NCI-H1105 treated with DMSO at 0.1 percent for 48 hours (cell line): Measurements from ENCODE around the gene FAM209B.
"Not testable (repeated sequence)": the region's sequence is repeated elsewhere in the genome, so short reads cannot be mapped to it uniquely, and the experiment has no call there.

Experiments used
- DNase-seq: peaks from one replicate; lab custom pipeline; 2025; lab: John Stamatoyannopoulos, UW

FAM209B gene, protein sequence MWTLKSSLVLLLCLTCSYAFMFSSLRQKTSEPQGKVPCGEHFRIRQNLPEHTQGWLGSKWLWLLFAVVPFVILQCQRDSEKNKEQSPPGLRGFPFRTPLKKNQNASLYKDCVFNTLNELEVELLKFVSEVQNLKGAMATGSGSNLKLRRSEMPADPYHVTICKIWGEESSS

GRCh38 chr20:56532946-56533345, at the start of gene FAM209B:
TSS of gene FAM209B (plus strand) at chr20:56533246. CDS start at chr20:56533342, 96 bp downstream.
- not testable (repeated sequence) for DNase-seq

- DNase-seq = no peak
These were observed 49.1 kb upstream of the FAM209B start for GRCh38 chr20:56483970-56484369.

DNA sequence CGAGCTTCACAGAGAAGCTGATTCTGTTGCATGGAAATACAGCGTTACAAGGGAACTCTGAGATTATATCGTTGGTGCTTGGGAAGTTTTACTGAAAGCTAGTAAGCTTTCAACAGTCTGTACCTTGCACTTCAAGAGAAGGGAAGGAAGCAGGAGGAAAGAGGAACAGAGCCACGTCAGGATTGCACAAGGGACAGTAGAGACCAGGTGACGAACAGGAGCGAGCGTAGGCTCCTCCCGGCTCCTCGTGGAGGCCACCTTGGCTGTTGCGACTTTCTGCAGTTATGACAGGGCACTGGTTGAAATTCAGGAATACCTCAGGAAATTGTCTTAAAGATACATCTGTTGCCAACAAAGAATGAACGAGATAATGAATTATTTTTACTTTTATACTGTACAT, 45.8 kb upstream of the FAM209B start:
- DNase-seq = no peak

DNA sequence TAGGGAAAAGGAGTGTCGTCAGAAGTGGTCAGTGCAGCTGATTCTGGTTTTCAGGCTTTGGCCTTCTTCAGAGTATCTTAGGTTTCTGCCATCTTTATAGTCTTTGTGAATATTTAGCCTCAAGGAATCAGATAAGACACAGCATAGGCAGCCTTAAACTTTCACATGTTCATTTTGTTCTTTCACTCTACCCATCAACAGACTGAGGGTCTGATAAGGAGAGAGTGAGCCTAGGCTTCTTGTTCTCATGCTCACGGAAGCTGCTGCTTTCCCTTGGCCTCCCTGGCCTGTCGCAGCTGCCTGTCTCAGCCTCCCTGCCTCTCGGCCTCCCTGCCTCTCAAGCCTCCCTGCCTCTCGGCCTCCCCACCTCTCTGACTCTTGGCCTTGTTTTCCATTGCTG, 44.5 kb upstream of the FAM209B start:
- DNase-seq = no peak

DNA sequence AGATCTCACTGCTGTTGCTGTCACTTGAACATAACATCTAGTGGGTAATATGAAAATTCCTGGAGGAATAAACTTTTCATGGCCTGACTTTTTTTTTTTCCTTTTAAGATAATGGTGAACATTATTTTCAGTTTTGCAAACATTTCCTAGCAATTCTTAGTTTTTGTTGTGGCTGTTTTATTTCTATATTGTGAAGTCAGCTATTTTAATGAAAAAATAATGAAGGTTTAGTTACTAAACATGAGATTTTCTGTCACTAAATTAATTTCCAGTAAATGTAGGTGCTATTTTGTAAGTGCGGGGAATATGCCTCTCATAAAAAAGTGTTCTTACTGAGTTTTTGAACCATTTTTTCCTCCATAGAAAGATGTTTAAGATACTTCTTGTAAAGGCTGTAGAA, 31.9 kb upstream of the FAM209B start:
- DNase-seq = no peak

DNA sequence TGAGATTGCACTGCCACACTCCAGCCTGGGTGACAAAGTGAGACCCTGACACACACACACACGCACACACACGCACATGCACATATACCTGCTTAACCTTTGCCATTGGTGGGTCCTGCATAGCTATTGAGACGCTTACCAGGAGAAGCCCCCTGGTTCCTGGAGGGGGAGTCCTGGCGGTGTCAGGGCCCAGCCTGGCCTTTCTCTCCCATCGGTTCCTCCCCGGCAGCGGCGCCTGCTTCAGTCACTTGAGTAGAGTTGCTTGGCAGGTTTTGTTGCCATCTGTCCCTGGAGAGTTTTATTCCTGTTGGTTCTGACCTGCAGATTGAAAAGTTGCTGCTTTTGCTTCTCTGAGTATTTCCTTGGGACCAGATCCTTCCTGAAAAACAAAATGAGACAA, 29.1 kb upstream of the FAM209B start:
- no peak for DNase-seq

DNA sequence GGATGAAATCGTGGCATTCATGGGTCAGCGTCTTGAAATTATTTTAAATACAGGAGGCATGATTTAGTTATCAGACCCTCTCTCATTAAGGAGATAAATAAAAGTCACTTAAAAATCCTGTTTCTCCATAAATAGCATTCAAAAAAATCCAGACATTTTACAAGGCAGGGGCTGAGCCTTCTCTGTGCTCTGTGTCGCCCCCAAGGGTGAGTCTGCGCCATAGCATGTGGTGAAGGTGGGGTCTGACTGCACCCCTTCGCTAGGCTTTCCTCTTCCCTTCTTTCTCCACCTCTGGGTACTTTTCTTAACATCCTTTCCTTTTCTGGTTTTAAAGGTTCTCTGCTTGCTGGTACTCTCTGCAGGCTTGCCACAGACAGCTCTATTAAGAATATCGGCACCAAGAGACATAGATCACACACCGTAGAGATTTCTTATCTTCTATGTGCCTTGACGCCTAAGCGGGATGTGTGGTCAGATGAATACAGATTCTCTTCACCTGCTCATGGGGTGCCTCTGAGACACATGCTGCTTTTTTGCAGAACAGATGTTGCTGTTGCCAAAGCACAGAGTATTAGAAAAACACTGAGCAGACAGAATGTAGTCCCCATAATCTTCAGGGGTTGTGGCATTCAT, 28.6 kb upstream of the FAM209B start:
- no peak for DNase-seq

GRCh38 chr20:56506103-56506502, 26.9 kb upstream of the FAM209B start:
- DNase-seq = no peak

GRCh38 chr20:56511926-56512325, 21.1 kb upstream of the FAM209B start:
- no peak for DNase-seq

- no peak for DNase-seq
These were observed 19.6 kb upstream of the FAM209B start for GRCh38 chr20:56513161-56514150.

- no peak for DNase-seq
These were observed 16.4 kb upstream of the FAM209B start for GRCh38 chr20:56516631-56517030.

GRCh38 chr20:56517211-56517610, 15.8 kb upstream of the FAM209B start:
- no peak for DNase-seq

- DNase-seq = no peak
These were observed 15.4 kb upstream of the FAM209B start for GRCh38 chr20:56517641-56518040.

GRCh38 chr20:56518126-56518525, 14.9 kb upstream of the FAM209B start:
- no peak for DNase-seq

DNA sequence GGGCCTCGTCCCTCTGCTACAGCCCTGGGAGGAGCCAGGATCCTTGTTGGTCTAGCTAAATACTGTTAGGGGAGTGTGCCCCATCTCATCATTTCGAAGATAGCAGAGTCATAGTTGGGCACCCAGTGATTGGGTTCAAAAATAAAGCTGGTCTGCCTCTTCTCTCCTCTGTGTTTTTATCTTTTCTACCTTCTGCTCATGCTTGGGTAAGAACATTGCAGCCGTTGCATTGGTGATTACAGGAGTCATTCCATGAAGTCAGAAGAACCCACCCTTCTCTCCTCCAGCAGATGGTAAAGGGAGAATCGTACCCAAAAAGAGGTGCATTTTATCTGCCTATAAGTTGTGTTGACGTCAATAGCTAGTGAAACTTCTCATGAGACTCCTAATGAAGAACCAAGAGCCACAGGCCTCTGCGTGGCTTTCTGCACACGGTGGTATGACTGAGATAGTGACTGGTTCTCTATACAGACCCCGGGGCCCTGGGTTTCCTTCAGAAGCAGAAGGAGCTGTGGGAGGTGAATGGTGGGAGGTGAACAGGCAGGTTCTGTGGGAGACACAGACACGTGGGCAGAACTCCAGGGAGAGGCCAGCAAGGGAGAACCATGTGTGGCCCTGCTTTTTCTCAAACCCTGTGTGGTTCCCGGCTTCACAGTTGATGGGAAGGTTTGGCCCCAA, 14.2 kb upstream of the FAM209B start:
- no peak for DNase-seq

DNA sequence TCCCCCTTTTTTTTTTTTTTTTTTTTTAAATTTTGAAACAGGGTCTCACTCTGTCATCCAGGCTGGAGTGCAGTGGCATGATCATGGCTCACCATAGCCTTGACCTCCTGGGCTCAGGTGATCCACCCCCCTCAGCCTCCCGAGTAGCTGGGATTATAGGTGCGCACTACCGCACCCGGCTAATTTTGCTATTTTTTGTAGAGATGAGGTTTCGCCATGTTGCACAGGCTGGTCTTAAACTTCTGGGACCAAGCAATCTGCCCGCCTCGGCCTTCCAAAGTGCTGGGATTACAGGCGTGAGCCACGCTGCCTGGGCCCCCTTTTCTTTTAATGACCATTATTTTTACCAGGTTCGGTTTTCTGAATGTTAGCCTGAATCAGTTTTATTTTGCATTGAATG, 13.5 kb upstream of the FAM209B start:
- DNase-seq = no peak

DNA sequence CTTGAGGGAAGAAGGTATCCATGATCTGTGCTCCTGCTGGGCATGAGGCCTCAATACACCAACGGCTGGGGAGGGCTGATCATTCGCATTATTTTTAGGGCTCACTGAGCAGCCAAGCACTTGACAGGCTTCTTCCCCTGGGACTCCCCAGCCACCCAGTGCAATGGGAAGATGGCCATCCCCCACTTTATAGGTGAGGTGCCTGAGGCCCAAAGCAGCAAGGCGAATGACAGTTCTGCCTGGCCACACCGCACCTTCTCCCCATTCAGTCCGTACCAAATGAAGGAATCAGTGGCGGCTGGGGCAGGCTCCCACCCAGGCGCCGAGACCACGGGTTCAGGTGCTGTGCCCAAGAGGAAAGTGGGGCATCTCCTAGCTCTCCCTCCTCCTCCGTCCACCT, 12.9 kb upstream of the FAM209B start:
- DNase-seq = no peak

DNA sequence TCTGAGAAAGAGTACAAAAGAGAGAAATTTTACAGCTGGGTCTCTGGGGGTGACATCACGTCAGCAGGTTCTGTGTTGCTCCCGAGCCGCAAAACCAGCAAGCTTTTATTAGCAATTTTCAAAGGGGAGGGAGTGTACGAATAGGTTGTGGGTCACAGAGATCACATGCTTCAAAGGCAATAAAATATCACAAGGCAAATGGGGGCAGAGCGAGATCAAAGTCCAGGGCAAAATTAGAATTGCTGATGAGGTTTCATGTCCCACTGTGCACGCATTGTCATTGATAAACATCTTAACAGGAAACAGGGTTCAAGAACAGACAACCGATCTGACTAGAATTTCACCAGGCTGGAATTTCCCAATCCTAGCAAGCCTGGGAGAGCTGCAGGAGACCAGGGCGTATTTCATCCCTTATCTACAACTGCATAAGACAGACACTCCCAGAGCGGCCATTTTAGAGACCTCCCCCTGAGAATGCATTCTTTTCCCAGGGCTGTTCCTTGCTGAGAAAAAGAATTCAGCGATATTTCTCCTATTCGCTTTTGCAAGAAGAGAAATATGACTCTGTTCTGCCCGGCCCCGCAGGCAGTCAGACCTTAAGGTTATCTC, 12.2 kb upstream of the FAM209B start:
- not testable (repeated sequence) for DNase-seq

DNA sequence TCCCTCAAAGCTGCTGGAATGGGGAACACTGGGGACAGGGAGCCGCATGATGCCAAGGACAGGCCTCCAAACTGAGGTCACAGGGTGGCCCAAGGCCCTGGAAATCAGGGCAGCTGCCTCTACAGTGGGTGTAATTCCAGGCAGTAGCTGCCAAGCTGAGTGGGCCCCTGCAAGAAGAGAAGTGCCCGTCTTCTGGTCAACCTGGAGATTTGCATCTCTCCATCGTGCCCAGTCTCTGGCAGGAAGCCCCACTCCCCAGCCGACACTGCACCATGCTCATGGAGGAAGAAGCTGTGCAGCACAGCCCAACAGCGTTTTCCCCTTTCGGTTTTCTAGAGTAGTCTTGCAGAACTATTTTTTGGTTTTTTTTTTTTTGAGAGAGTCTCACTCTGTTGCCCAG, 10.7 kb upstream of the FAM209B start:
- no peak for DNase-seq

GRCh38 chr20:56524444-56524843, 8.6 kb upstream of the FAM209B start, which contains the start of gene FAM209A:
TSS of gene FAM209A (plus strand) at chr20:56524744. CDS start at chr20:56524809, 65 bp downstream.
- not testable (repeated sequence) for DNase-seq

GRCh38 chr20:56527521-56527920, 5.5 kb upstream of the FAM209B start:
- no peak for DNase-seq

GRCh38 chr20:56537997-56538396, 5.0 kb downstream of the FAM209B start:
- no peak for DNase-seq
